Measurements from ENCODE around the gene SLC7A5.
"Not testable (repeated sequence)": the region's sequence is repeated elsewhere in the genome, so short reads cannot be mapped to it uniquely, and the experiment has no call there.

SLC7A5 gene

GRCh38 chr16:87819282-87819681, 50.0 kb downstream of the SLC7A5 start:
- no peak for DNase-seq

- no peak for DNase-seq
Measured at GRCh38 chr16:87818533-87819161, 50.7 kb downstream of the SLC7A5 start.

- no peak for DNase-seq
Measured at GRCh38 chr16:87817910-87818309, 51.4 kb downstream of the SLC7A5 start.

- DNase-seq: not testable (repeated sequence)
Measured at GRCh38 chr16:87817370-87817769, 51.9 kb downstream of the SLC7A5 start.

- no peak for DNase-seq
Measured at GRCh38 chr16:87816507-87817100, 52.7 kb downstream of the SLC7A5 start.

- no peak for DNase-seq
Measured at GRCh38 chr16:87815567-87815966, 53.7 kb downstream of the SLC7A5 start.

- DNase-seq: no peak
Measured at GRCh38 chr16:87812200-87812656, 57.1 kb downstream of the SLC7A5 start.

GRCh38 chr16:87811454-87811853, 57.9 kb downstream of the SLC7A5 start:
- not testable (repeated sequence) for DNase-seq

GRCh38 chr16:87809150-87809902, 60.0 kb downstream of the SLC7A5 start:
- no peak for DNase-seq

GRCh38 chr16:87808108-87808507, 61.2 kb downstream of the SLC7A5 start:
- DNase-seq: no peak

GRCh38 chr16:87806641-87807546, 62.4 kb downstream of the SLC7A5 start:
- DNase-seq: peak; percentile 70

- DNase-seq: no peak
Measured at GRCh38 chr16:87806261-87806640, 63.1 kb downstream of the SLC7A5 start.

GRCh38 chr16:87803385-87803784, 65.9 kb downstream of the SLC7A5 start:
- DNase-seq: no peak

- DNase-seq: no peak
Measured at GRCh38 chr16:87802670-87803069, 66.6 kb downstream of the SLC7A5 start.

- no peak for DNase-seq
Measured at GRCh38 chr16:87801679-87802259, 67.5 kb downstream of the SLC7A5 start.

GRCh38 chr16:87800497-87800896, 68.8 kb downstream of the SLC7A5 start:
- DNase-seq: no peak

- no peak for DNase-seq
Measured at GRCh38 chr16:87795336-87795735, 74.0 kb downstream of the SLC7A5 start.

- DNase-seq: no peak
Measured at GRCh38 chr16:87794485-87795078, 74.7 kb downstream of the SLC7A5 start.

- DNase-seq: no peak
Measured at GRCh38 chr16:87792205-87792565, 77.1 kb downstream of the SLC7A5 start.

- no peak for DNase-seq
Measured at GRCh38 chr16:87791295-87792204, 77.8 kb downstream of the SLC7A5 start.
